Measurements from ENCODE around the gene MAN1A1.

The MAN1A1 gene

DNA sequence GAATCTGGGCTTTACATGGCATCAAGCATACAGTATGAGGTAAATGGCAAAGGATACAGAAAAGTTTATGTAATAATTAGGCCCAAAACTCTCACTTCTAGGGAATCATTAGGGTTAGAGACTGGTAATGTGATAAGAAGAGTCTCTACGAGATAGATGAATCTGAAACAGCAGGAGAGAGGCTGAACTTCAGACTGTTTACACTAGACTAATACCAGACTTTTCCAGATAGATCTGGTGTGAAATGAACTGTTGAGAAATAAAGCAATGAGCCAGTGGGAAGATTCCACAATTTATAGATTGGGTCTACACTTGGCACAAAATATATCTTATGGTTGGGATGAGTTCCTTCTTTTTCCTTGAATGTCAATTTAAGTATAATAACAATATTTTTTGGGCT, 134.3 kb downstream of the MAN1A1 start:
- Mint-ChIP-seq H3K27ac (no peak overlapping the region), H3K36me3 (ENCODE audit: low read depth) (no peaks in the 10 kb centered on the region), H3K27me3 (no peaks in the 10 kb centered on the region), H3K4me1 (no peaks in the 10 kb centered on the region), H3K9me3 (no peaks in the 10 kb centered on the region), H3K4me3 (no peak overlapping the region)
- DNase-seq = no peak
- ATAC-seq = no peak

DNA sequence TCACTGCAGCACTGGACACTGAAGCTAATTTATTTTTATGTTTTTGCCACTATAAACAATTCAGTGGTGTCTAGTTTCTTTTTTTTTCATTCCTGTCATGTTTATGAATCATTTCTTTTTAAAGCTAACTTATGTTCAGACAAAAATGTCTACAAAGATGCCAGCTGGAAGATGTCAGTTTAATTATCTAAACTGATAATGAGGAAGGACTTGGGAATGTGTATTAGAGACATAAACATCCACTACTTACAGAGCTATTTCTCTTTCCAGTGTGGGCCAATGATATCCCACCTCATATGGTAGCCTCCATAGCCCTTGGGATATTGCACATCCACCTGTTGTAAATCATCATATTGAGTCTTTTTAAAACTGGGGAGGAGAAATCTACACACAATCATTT, 139.0 kb downstream of the MAN1A1 start:
- ATAC-seq = no peak
- Mint-ChIP-seq H3K9me3 (no peaks in the 10 kb centered on the region), H3K27ac (no peak overlapping the region), H3K36me3 (ENCODE audit: low read depth) (no peaks in the 10 kb centered on the region), H3K4me1 (peaks cover 4% of the 10 kb centered on the region), H3K4me3 (no peak overlapping the region), H3K27me3 (no peaks in the 10 kb centered on the region)
- no peak for DNase-seq

DNA sequence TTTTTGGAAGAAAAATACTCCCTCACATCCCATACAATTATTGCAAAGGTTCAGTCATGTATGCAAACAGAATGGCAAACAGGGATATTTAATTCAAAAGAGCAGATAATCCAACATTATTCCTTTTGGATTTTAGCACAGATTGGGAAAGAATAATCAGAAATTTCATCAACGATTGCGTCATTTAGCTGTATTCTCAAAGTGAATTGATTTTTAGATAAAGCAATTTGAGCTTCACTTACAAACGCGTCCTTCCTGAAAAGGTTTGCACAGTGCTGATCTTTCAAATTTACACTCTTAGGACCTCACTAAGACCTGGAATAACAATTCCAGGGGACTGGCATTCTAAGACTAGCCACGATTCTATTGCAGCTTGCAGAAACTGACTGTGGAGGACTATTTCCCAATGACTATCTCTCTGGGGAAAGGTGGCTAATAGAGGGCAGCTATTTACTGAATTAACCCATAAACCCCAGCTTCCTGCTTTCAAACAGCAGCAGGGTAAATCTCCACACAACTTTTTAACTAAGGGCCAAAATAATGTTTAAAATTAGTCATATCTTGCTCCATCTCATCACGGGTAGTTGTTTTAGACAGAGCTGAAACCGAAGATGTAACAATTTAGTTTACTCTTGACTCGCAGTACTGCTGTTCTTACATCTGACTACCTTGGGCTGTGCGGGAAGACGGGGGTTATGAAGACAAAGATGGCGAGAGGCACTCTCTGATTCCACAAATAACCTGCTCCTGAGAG, 139.9 kb downstream of the MAN1A1 start:
- H3K4me3 Mint-ChIP-seq = no peak overlapping the region
- DNase-seq (no peak), ATAC-seq (no peak)
- H3K36me3 Mint-ChIP-seq (ENCODE audit: low read depth) = peaks cover under 1% of the 10 kb centered on the region
- no peaks in the 10 kb centered on the region for H3K9me3 Mint-ChIP-seq
- H3K27ac Mint-ChIP-seq = no peak overlapping the region
- H3K4me1 Mint-ChIP-seq = peaks cover 4% of the 10 kb centered on the region
- H3K27me3 Mint-ChIP-seq = no peaks in the 10 kb centered on the region

- ATAC-seq (no peak), DNase-seq (no peak)
- Mint-ChIP-seq H3K9me3 (no peaks in the 10 kb centered on the region), H3K4me1 (peaks cover 4% of the 10 kb centered on the region), H3K36me3 (ENCODE audit: low read depth) (peaks cover 7% of the 10 kb centered on the region), H3K27ac (no peak overlapping the region), H3K4me3 (no peak overlapping the region), H3K27me3 (no peaks in the 10 kb centered on the region)
Measured at GRCh38 chr6:119207971-119208725, 141.4 kb downstream of the MAN1A1 start.

DNA sequence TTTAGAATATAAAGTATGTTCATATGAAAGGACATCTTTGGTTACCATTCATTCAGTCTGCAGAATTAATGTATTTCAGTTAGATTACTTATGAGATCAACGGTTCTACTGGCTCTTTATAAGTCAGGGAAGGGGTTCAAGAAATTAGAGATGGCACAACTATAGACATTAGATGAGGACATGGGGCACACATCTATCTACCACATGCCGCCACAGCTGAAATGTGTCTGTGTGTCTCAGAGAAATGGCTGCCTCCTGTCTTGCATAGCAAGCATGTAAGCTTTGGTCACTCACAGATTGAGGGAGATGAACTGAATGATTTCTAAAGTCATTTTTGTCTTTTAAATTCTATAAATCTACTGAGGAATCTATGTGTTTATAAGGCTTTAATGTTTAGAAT, 142.2 kb downstream of the MAN1A1 start:
- Mint-ChIP-seq H3K36me3 (ENCODE audit: low read depth) (peaks cover 15% of the 10 kb centered on the region), H3K27me3 (no peaks in the 10 kb centered on the region), H3K9me3 (no peaks in the 10 kb centered on the region), H3K27ac (no peak overlapping the region), H3K4me3 (no peak overlapping the region), H3K4me1 (peaks cover 4% of the 10 kb centered on the region)
- ATAC-seq = no peak
- DNase-seq = no peak

DNA sequence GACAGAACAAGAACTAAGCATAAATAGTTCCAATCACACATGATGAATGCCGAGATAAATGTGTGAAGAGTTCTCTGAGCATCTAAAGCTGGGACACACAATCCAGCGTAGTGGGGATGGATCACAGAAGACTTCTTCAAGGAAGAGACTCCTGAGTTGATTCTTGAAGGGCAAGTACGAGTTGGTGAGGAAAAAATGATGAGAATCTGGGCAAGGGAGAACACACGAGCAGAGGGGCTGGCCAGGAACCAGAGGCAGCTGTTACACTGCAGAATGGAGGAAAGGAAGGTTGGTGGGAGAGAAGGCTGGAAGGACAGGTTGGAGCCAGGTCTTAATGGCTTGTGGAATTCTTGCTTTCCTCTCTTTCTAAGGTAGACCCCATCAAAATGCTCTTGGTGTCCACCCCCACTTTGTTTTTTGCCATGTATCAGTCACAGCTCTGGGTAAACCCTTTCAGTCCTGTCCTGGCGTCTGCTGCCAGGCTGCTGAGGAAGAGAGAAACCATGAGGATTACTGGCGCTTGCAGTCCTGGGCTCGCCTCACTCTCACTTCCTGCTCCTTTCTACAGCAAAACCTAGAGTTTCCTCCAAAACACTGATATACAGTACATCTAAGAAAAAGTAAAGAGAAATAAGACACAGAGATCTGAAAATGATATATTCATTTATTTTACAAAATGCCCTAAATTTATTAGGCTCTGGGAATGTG, 143.5 kb downstream of the MAN1A1 start:
- peaks cover 17% of the 10 kb centered on the region for H3K36me3 Mint-ChIP-seq (ENCODE audit: low read depth)
- no peak overlapping the region for H3K27ac Mint-ChIP-seq
- ATAC-seq (peak; percentile 43), DNase-seq (no peak)
- H3K4me1 Mint-ChIP-seq = peaks cover 4% of the 10 kb centered on the region
- H3K4me3 Mint-ChIP-seq = no peak overlapping the region
- no peaks in the 10 kb centered on the region for H3K9me3 Mint-ChIP-seq
- no peaks in the 10 kb centered on the region for H3K27me3 Mint-ChIP-seq

- DNase-seq (no peak), ATAC-seq (no peak)
- no peak overlapping the region for H3K27ac Mint-ChIP-seq
- no peaks in the 10 kb centered on the region for H3K9me3 Mint-ChIP-seq
- no peaks in the 10 kb centered on the region for H3K27me3 Mint-ChIP-seq
- peaks cover 17% of the 10 kb centered on the region for H3K36me3 Mint-ChIP-seq (ENCODE audit: low read depth)
- peaks cover 4% of the 10 kb centered on the region for H3K4me1 Mint-ChIP-seq
- no peak overlapping the region for H3K4me3 Mint-ChIP-seq
Measured at GRCh38 chr6:119204719-119205118, 144.8 kb downstream of the MAN1A1 start.

GRCh38 chr6:119201480-119201879, 148.1 kb downstream of the MAN1A1 start:
- H3K9me3 Mint-ChIP-seq = no peaks in the 10 kb centered on the region
- no peak overlapping the region for H3K27ac Mint-ChIP-seq
- no peak for DNase-seq
- peaks cover 26% of the 10 kb centered on the region for H3K36me3 Mint-ChIP-seq (ENCODE audit: low read depth)
- no peak for ATAC-seq
- H3K27me3 Mint-ChIP-seq = no peaks in the 10 kb centered on the region
- no peak overlapping the region for H3K4me3 Mint-ChIP-seq
- H3K4me1 Mint-ChIP-seq = peaks cover 2% of the 10 kb centered on the region

- Mint-ChIP-seq H3K9me3 (no peaks in the 10 kb centered on the region), H3K27me3 (no peaks in the 10 kb centered on the region), H3K27ac (no peak overlapping the region), H3K36me3 (ENCODE audit: low read depth) (peaks cover 32% of the 10 kb centered on the region), H3K4me1 (no peaks in the 10 kb centered on the region), H3K4me3 (no peak overlapping the region)
- DNase-seq (no peak), ATAC-seq (no peak)
Measured at GRCh38 chr6:119200512-119201175, 148.9 kb downstream of the MAN1A1 start.

- Mint-ChIP-seq H3K4me3 (no peak overlapping the region), H3K27ac (no peak overlapping the region), H3K27me3 (no peaks in the 10 kb centered on the region), H3K4me1 (no peaks in the 10 kb centered on the region), H3K9me3 (no peaks in the 10 kb centered on the region), H3K36me3 (ENCODE audit: low read depth) (peaks cover 23% of the 10 kb centered on the region)
- ATAC-seq (no peak), DNase-seq (no peak)
Measured at GRCh38 chr6:119197271-119197670, 152.3 kb downstream of the MAN1A1 start.

- Mint-ChIP-seq H3K27ac (no peak overlapping the region), H3K27me3 (no peaks in the 10 kb centered on the region), H3K4me3 (no peak overlapping the region), H3K4me1 (no peaks in the 10 kb centered on the region), H3K9me3 (no peaks in the 10 kb centered on the region), H3K36me3 (ENCODE audit: low read depth) (peaks cover 27% of the 10 kb centered on the region)
- ATAC-seq (no peak), DNase-seq (no peak)
Measured at GRCh38 chr6:119196715-119197114, 152.8 kb downstream of the MAN1A1 start.

GRCh38 chr6:119195848-119196247, 153.7 kb downstream of the MAN1A1 start:
- Mint-ChIP-seq H3K9me3 (no peaks in the 10 kb centered on the region), H3K36me3 (ENCODE audit: low read depth) (peaks cover 27% of the 10 kb centered on the region), H3K4me1 (no peaks in the 10 kb centered on the region), H3K27ac (no peak overlapping the region), H3K4me3 (no peak overlapping the region), H3K27me3 (no peaks in the 10 kb centered on the region)
- no peak for ATAC-seq
- DNase-seq = no peak

DNA sequence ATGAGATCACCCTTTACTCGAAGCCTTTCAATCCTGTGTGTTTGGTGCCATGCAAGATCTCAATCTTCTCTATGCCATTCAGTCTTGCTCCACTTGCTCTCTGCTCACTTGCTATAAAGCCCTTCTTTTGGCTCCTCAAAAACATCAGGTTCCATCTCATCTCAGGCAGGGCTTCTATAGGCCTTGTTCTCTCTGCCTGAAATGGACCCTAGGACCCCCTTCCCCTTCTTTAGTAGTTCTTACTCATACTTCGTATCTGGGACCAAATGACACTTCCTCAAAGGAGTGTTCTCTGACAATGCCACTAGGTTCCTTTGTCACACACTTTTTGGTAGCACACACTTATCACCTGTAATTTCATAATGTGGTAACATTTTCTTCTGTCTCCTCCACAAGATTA, 154.4 kb downstream of the MAN1A1 start:
- no peak for ATAC-seq

GRCh38 chr6:119193707-119194106, 155.9 kb downstream of the MAN1A1 start:
- Mint-ChIP-seq H3K4me1 (no peaks in the 10 kb centered on the region), H3K36me3 (ENCODE audit: low read depth) (peaks cover 39% of the 10 kb centered on the region), H3K27me3 (no peaks in the 10 kb centered on the region), H3K9me3 (no peaks in the 10 kb centered on the region), H3K4me3 (no peak overlapping the region), H3K27ac (no peak overlapping the region)
- DNase-seq (no peak), ATAC-seq (no peak)

More for the DNA sequence above, 154.4 kb downstream of the MAN1A1 start:
- H3K36me3 Mint-ChIP-seq (ENCODE audit: low read depth) = peaks cover 28% of the 10 kb centered on the region
- no peak overlapping the region for H3K4me3 Mint-ChIP-seq
- DNase-seq = no peak
- H3K9me3 Mint-ChIP-seq = no peaks in the 10 kb centered on the region
- no peaks in the 10 kb centered on the region for H3K27me3 Mint-ChIP-seq
- no peak overlapping the region for H3K27ac Mint-ChIP-seq
- H3K4me1 Mint-ChIP-seq = no peaks in the 10 kb centered on the region
